PFSK-1 (cell line): ENCODE results near the gene COL4A6.

ENCODE experiments used
- FOXP2 ChIP-seq: optimal IDR thresholded peaks from 2 replicates; pipeline ENCODE3; 2011; ENCODE audit warnings: borderline replicate concordance, control low read depth, inconsistent platforms; ENCODE audit not compliant: insufficient read depth; ENCODE audit errors: extremely low read length, extremely low read depth
- POLR2AphosphoS5 ChIP-seq: IDR thresholded peaks from 2 replicates; pipeline ENCODE4 v1.6.1; 2012; ENCODE audit warnings: low read depth, mild to moderate bottlenecking, control low read depth, low read length, moderate library complexity
- REST ChIP-seq, 2 experiments: IDR thresholded peaks; 2 replicates each; pipeline versions ENCODE4 v1.6.1 to v1.8.0; 2011 to 2012; ENCODE audit warnings: low read depth in 2 of 2, low read length in 2 of 2, control low read depth in 1 of 2, inconsistent platforms in 1 of 2, mild to moderate bottlenecking in 1 of 2, moderate library complexity in 1 of 2; ENCODE audit not compliant: insufficient read depth in 1 of 2
- SIN3A ChIP-seq: IDR thresholded peaks from 2 replicates; pipeline ENCODE4 v1.6.1; 2012; ENCODE audit warnings: mild to moderate bottlenecking, low read length, moderate library complexity, borderline replicate concordance; ENCODE audit not compliant: insufficient read depth
- TAF1 ChIP-seq: IDR thresholded peaks from 2 replicates; pipeline ENCODE4 v1.6.1; 2012; ENCODE audit warnings: low read length, control low read depth, borderline replicate concordance; ENCODE audit not compliant: insufficient read depth

COL4A6 gene

GRCh38 chrX:108307132-108308085, 130.8 kb downstream of the COL4A6 start:
- TF ChIP-seq FOXP2: no peak
- no peak for TF ChIP-seq POLR2AphosphoS5
- TF ChIP-seq SIN3A: no peak
- TF ChIP-seq REST (IDR thresholded peaks at IDR 0.05; ENCODE audit: insufficient read depth in 1 of 2, low read depth in 2 of 2, low read length in 2 of 2): no peak
- no peak for TF ChIP-seq TAF1

GRCh38 chrX:108306086-108306485, 132.1 kb downstream of the COL4A6 start:
- TF ChIP-seq REST (IDR thresholded peaks at IDR 0.05; ENCODE audit: insufficient read depth in 1 of 2, low read depth in 2 of 2, low read length in 2 of 2) (no peak), TAF1 (no peak), SIN3A (no peak), POLR2AphosphoS5 (no peak), FOXP2 (no peak)

- TF ChIP-seq TAF1 (no peak), POLR2AphosphoS5 (no peak), SIN3A (no peak), FOXP2 (no peak), REST (IDR thresholded peaks at IDR 0.05; ENCODE audit: insufficient read depth in 1 of 2, low read depth in 2 of 2, low read length in 2 of 2) (no peak)
Measured at GRCh38 chrX:108304757-108305156, 133.5 kb downstream of the COL4A6 start.

GRCh38 chrX:108304210-108304609, 134.0 kb downstream of the COL4A6 start:
- no peak for TF ChIP-seq REST (IDR thresholded peaks at IDR 0.05; ENCODE audit: insufficient read depth in 1 of 2, low read depth in 2 of 2, low read length in 2 of 2)
- TF ChIP-seq SIN3A: no peak
- no peak for TF ChIP-seq TAF1
- no peak for TF ChIP-seq POLR2AphosphoS5
- no peak for TF ChIP-seq FOXP2
